GM19372 (cell line): ENCODE results near the gene UBE2O.
"Not testable (repeated sequence)": the region's sequence is repeated elsewhere in the genome, so short reads cannot be mapped to it uniquely, and the experiment has no call there.

ENCODE experiments used
- ATAC-seq: cut with Tn5 transposase; IDR thresholded peaks from one replicate; pipeline ENCODE4 v1.9.1; 2021; ENCODE audit warnings: mild to moderate bottlenecking, low read depth, moderate library complexity; ENCODE audit not compliant: unreplicated experiment

UBE2O gene

DNA sequence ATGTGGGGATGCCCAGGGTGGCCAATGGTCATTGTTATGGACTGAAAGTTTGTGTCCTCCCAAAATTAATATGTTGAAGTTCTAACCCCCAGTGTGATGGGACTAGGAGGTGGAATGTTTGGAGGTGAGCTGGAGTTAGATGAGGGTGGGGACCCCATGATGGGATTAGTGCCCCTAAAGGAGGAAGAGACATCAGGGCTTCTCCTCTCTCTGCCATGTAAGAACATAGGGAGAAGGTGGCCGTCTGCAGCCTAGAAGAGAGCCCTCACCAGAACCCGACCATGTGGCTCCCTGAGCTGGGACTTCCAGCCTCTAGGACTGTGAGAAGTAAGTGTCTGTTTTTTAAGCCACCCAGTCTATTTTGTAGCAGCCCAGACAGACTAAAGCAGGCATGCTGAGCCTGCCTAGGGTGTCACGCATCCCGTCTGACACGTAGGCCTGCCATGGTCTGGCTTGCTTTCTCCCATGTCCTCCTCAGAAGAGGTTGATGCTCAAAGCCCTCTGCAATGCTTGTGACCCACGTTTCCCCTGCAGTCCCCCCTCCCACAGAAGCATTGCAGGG is 95.3 kb downstream of the UBE2O start:
- ATAC-seq = no peak

DNA sequence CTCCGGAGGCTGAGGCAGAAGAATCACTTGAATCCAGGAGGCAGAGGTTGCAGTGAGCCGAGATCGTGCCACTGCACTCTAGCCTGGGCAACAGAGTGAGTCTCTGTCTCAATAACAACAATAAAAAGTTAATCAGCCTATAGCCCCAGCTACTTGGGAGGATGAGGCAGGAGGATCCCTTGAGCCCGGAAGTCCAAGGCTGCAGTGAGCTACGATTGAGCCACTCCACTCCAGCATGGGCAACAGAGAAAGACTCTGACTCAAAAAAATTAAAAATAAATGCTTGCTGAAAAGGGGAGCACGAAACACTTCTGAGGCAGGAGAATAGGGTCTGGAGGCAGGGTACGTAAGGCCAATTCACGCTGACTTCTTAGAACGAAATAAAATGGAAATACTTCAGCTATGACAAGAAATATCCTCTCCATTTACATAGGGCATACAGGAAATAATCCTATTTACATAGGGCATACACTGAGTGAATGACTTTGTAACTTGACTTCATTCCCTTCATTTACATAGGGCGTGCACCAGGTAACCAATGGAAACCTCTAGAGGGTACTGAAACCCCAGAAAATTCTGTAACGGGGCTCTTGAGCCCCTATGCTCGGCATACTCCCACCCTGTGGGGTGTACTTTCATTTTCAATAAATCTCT is 96.0 kb downstream of the UBE2O start:
- no peak for ATAC-seq

DNA sequence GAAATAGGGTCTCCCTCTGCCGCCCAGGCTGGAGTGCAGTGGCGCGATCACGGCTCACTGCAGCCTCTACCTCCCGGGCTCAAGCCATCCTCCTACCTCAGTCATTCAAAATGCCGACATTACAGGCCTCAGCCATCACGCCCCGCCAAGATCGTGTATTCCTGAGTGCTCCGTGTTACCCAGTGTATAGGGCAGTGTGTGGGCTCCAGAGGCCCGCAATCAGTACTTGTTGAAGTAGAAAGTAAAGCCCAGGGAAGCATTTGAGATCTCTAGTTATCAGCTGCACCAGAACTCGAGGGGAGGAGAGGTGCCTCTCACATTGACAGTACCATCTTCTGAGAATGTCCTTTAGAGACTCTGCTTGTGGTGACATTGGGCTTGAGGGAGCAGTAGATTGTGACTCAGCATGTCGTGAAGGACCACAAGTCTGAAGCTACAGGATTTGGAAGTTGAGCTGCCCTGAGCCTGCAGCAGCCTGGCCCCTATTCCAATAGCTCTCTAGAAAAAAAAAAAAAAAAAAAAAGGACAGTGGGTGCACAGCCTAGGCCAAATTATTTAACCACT is 98.1 kb downstream of the UBE2O start:
- ATAC-seq = no peak

DNA sequence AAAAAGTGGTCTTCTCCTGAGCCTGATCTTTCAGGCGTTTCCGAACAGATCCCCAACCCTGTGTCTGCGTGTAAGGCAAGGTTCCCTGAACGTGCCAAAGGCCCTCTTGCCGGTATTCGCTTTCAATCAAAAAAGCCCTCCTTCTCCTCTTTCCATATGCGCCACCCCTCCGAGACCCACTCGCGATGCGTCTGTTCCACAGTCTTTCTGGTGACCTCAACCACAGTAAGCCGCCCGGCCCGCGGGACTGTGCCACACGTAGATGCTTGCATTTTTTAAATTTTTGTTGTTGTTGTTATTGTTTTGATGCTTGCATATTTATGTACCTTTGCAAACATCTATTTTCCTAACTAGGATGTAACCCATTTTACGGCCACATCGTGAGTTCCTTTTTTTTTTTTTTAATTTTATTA is 98.6 kb downstream of the UBE2O start:
- ATAC-seq = no peak

DNA sequence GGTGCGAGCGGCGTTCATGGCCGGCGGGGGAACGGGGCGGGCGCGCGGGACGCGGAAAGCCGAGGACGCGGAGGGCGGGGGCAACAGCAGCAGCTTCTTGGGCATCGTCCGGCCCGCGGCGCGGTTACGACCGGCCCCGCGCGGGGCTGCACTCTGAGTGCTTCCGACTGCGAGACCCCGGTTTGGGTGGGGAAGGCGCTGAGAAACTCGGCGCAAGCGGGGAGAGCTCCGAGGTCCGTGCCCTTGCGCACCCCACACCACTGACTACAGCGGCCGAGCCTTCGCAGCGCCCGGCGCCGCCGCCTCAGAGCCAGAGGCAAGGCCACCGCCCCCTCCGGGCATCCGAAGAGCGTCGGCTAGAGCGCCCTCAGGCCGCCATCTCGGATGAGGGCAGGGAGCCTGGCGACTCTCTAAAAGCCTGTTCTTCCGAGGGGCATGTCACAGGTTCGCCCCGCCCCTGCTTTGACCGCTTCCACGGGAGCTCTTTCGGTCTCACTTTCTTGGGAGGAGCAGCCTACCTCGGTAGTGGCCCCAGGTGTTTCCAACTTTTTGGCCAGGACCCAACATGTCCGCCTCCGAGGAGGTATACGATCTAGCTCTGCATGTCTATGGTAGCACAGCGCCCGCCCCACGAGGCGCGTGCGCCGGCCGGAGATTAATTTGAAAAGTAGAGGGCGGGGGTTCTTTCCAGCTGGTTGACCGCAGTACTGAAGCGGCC is 99.2 kb downstream of the UBE2O start, which contains the start of gene PRPSAP1:
Gene PRPSAP1 (minus strand): TSS at position 318 of the 718 bp plus-strand sequence. CDS start 213 bp downstream, at position 105.
- ATAC-seq = peak; percentile 85

DNA sequence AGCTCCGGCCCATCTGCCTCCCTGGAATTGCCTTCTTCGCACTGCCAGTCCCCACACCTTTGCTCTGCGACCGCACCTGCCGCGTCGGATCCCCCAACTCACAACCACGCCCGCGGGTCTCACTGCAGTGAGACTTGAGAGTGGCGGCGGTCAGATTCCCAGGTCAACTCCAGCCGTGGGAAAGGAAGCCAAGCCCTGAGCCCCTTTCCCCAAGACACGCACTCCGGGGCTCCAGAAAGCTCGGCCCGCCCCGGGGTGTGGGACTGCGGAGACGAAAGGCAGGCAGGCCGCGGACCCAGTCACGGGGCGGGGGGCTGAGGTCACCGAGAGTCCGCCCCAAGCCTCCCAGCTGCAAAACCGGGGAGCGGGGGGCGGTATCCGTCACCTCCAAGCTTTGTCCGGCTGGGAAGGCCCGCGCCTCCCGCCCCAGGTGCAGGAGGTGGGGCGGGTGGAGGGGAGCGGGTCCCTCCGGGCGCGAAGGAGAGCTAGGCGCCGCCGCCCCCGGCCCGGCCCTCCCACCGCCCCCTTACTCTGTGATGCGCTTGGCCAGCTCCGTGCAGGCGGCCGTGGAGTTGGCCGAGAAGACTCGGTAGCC is 99.9 kb downstream of the UBE2O start:
- peak; percentile 26 for ATAC-seq

DNA sequence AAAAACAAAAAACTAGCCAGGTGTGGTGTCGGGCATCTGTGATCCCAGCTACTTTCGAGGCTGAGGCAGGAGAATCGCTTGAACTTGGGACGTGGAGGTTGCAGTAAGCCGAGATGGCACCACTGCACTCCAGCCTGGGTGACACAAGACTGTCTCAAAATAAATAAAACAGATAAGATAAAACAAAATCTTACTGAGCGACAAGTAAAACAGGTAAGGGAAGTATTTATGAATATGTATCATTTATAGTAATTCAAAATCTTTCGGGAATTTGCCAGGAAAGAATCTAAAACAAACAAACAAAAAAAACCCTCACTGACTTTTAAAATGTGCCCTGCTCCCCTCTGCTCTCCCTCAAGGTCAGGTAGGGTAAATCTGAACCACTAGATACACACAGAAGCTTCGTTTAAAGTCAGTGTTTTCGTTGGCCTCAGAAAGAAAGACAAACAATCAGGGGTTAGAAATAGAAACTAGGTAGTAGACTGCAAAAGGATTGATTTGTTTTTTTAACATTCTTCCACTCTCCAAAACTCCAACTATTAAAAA is 101.4 kb downstream of the UBE2O start:
- ATAC-seq = no peak

DNA sequence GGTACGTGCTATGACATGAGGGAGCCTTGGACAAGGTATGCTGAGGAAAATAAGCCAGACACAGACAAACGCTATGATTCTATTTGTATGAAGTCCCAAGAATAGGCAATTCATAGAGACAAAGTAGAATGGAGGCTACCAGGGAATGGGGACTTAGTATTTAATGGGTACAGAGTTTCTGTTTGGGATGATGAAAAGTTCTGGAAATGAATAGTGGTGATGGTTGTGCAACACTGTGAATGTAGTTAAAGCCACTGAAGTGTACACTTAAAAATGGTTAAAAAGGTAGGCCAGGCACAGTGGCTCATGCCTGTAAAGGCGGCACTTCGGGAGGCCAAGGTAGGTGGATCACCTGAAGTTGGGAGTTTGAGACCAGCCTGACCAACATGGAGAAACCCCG is 102.5 kb downstream of the UBE2O start:
- ATAC-seq = no peak

DNA sequence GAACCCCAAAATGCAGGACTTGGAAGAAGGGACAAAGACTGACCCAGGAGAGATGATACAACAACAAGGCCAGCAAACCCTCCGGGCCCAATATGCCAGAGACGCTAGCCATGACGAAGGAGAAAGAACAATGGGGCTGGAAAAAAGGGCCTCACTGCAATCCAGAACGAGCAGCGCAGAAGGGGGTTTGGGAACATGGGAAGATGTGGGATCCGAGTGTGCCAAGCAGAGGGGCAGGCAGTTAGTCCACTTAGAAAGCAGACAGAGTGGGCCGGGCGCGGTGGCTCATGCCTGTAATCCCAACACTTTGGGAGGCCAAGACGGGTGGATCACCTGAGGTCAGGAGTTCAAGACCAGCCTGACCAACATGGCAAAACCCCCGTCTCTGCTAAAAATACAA is 106.0 kb downstream of the UBE2O start:
- not testable (repeated sequence) for ATAC-seq

DNA sequence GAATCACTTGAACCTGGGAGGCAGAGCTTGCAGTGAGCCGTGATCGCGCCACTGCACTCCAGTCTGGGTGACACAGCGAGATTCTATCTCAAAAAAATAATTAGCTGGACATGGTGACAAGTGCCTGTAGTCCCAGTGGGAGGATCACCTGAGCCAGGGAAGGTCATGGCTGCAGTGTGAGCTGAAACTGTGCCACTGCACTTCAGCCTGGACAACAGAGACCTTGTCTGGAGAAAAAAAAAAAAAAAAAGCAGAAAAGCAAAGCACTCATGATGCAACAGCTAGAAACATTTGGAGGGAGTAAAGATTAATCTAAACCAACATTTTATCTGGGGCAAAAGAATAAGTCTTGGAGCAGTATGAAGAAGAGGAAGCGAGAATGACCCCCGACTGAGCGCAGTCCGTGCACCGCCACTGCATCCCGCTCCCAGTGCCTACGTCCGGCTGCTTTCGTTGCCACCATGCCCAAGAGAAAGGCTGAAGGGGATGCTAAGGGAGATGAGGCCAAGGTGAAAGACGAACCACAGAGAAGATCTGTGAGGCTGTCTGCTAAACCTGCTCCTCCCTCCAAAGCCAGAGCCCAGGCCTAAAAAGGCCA is 107.5 kb downstream of the UBE2O start:
- no peak for ATAC-seq

DNA sequence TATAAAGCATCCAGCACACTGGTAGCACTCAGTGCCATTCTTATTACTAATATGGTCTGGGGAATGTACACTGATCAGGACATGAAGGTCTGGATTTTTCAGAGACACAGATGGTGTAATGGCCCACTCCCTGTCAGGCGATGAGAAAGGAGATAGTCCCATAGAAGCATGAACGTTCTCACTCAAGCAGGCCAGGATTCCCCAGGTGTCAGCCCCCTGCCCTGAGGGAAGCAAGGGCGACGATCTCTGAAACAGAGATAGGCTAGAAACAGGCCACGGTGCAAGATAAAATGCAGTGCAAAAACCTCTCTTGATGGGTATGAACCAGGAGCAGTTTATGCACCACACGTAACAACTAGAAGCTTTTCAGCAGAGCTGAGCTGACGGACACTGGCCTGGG is 109.8 kb downstream of the UBE2O start:
- no peak for ATAC-seq

DNA sequence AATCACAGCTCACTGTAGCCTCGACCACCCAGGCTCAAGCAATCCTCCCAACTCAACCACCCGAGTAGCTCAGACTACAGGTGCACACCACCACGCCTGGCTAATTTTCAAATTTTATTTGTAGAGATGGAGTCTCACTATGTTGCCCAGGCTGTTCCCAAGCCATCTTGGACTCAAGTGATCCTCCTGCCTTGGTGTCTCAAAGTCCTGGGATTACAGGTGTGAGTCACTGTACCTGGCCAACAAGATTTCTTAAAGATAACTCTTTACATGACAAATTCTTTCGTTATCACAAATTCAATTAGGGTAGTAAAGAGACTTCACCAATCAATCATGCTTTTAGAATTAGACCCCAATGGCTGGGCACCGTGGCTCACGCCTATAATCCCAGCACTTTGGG is 111.7 kb downstream of the UBE2O start:
- ATAC-seq = no peak
